Trophoblast cell (in vitro differentiated cells and primary cell): ENCODE measurements around the gene HDAC7.
A peak's percentile ranks its signal among the peaks of the same experiment; 100 is the strongest.

ENCODE experiments used
- DNase-seq, 2 donors: peaks; one replicate each; pipeline ENCODE4 v3.0.0-alpha.2; 2016
- H2AFZ ChIP-seq: 2 replicates; pipeline ENCODE4 v1.6.1; 2013; ENCODE audit warnings: low read length, moderate library complexity, mild to moderate bottlenecking; ENCODE audit not compliant: insufficient read depth, poor library complexity
- H2AK5ac ChIP-seq: 2 replicates; pipeline ENCODE4 v1.6.1; 2013; ENCODE audit warnings: mild to moderate bottlenecking, low read length
- H2BK120ac ChIP-seq: 2 replicates; pipeline ENCODE4 v1.6.1; 2013; ENCODE audit warnings: low read length, mild to moderate bottlenecking, moderate library complexity; ENCODE audit not compliant: insufficient read depth, poor library complexity
- H2BK12ac ChIP-seq: 2 replicates; pipeline ENCODE4 v1.6.1; 2013; ENCODE audit warnings: mild to moderate bottlenecking, low read length, moderate library complexity
- H2BK5ac ChIP-seq: 2 replicates; pipeline ENCODE4 v1.6.1; 2013; ENCODE audit warnings: low read length, low read depth, moderate library complexity, mild to moderate bottlenecking; ENCODE audit not compliant: poor library complexity
- H3K14ac ChIP-seq: 2 replicates; pipeline ENCODE4 v1.6.1; 2013; ENCODE audit warnings: mild to moderate bottlenecking, low read length
- H3K18ac ChIP-seq: 2 replicates; pipeline ENCODE4 v1.6.1; 2013; ENCODE audit warnings: mild to moderate bottlenecking, low read length
- H3K23ac ChIP-seq: 2 replicates; pipeline ENCODE4 v1.6.1; 2013; ENCODE audit warnings: low read length
- H3K27ac ChIP-seq: 2 replicates; pipeline ENCODE4 v1.5.1; 2013; ENCODE audit warnings: low read depth, mild to moderate bottlenecking, inconsistent platforms, low read length, moderate library complexity
- H3K27me3 ChIP-seq: 2 replicates; pipeline ENCODE4 v1.6.1; 2013; ENCODE audit warnings: inconsistent platforms, mild to moderate bottlenecking, low read length, moderate library complexity; ENCODE audit not compliant: insufficient read depth
- H3K36me3 ChIP-seq, 2 experiments: 1 replicate in 1 of 2; 2 replicates in 1 of 2; pipeline ENCODE4 v1.6.1; 2013; ENCODE audit warnings: low read length in 2 of 2, mild to moderate bottlenecking in 2 of 2, moderate library complexity in 1 of 2; ENCODE audit not compliant: insufficient read depth in 2 of 2, control insufficient read depth in 1 of 2
- H3K4ac ChIP-seq: 2 replicates; pipeline ENCODE4 v1.6.1; 2013; ENCODE audit warnings: low read depth, mild to moderate bottlenecking, low read length, moderate library complexity
- H3K4me1 ChIP-seq, 2 experiments: 1 replicate in 1 of 2; 2 replicates in 1 of 2; pipeline ENCODE4 v1.6.1; 2013; ENCODE audit warnings: low read length in 2 of 2, mild to moderate bottlenecking in 2 of 2, moderate library complexity in 1 of 2; ENCODE audit not compliant: insufficient read depth in 2 of 2, control insufficient read depth in 1 of 2
- H3K4me2 ChIP-seq: 2 replicates; pipeline ENCODE4 v1.6.1; 2013; ENCODE audit warnings: inconsistent platforms, mild to moderate bottlenecking, low read length, moderate library complexity
- H3K4me3 ChIP-seq: 2 replicates; pipeline ENCODE4 v1.5.1; 2013; ENCODE audit warnings: mild to moderate bottlenecking, low read depth, low read length, inconsistent platforms
- H3K79me1 ChIP-seq: one replicate; pipeline ENCODE4 v1.6.1; 2013; ENCODE audit warnings: low read length
- H3K79me2 ChIP-seq: 2 replicates; pipeline ENCODE4 v1.6.1; 2013; ENCODE audit warnings: low read length, mild to moderate bottlenecking; ENCODE audit not compliant: control insufficient read depth, insufficient read depth, poor library complexity
- H3K9ac ChIP-seq: 2 replicates; pipeline ENCODE4 v1.6.1; 2013; ENCODE audit warnings: mild to moderate bottlenecking, low read length
- H3K9me3 ChIP-seq: 2 replicates; pipeline ENCODE4 v1.6.1; 2013; ENCODE audit warnings: low read depth, mild to moderate bottlenecking, control low read depth, inconsistent platforms, low read length; ENCODE audit not compliant: insufficient read depth
- H4K12ac ChIP-seq: 2 replicates; pipeline ENCODE4 v1.6.1; 2013; ENCODE audit warnings: low read depth, mild to moderate bottlenecking, low read length, moderate library complexity
- H4K8ac ChIP-seq: 2 replicates; pipeline ENCODE4 v1.6.1; 2013; ENCODE audit warnings: low read depth, mild to moderate bottlenecking, low read length, moderate library complexity
- H4K91ac ChIP-seq: one replicate; pipeline ENCODE4 v1.6.1; 2013; ENCODE audit warnings: low read depth, mild to moderate bottlenecking, low read length, moderate library complexity
- WGBS: extraction: QIAGEN DNeasy Blood & Tissue Kit; methylation state at CpG from one replicate; pipeline ENCODE4 v1.1.7; 2013; ENCODE audit warnings: missing lambda C conversion rate; ENCODE audit not compliant: insufficient read length, insufficient coverage; ENCODE audit errors: extremely low coverage; 5-methylcytosine and 5-hydroxymethylcytosine counted together

HDAC7 gene

GRCh38 chr12:47744005-47744651 is 75.6 kb downstream of the HDAC7 start:
- peak; percentile 75 to 84 for DNase-seq
- no peaks in the 10 kb centered on the region for H3K79me2 ChIP-seq
- H3K79me1 ChIP-seq, result no peaks in the 10 kb centered on the region
- H3K9me3 ChIP-seq, result peaks cover 4% of the 10 kb centered on the region
- no peak overlapping the region for H3K27ac ChIP-seq
- H4K12ac ChIP-seq, result no peak overlapping the region
- no peaks in the 10 kb centered on the region for H3K27me3 ChIP-seq
- no peak overlapping the region for H3K4ac ChIP-seq
- no peak overlapping the region for H2AFZ ChIP-seq
- H3K36me3 ChIP-seq, result no peaks in the 10 kb centered on the region
- no peaks in the 10 kb centered on the region for H3K4me1 ChIP-seq
- H4K8ac ChIP-seq, result no peak overlapping the region
- H3K18ac ChIP-seq, result no peak overlapping the region
- H3K23ac ChIP-seq, result no peak overlapping the region
- H2BK120ac ChIP-seq, result no peak overlapping the region
- no CpG with 5 or more reads among the region's 10 CpGs for WGBS
- H2AK5ac ChIP-seq, result no peak overlapping the region
- no peak overlapping the region for H3K9ac ChIP-seq
- no peak overlapping the region for H3K14ac ChIP-seq
- no peak overlapping the region for H4K91ac ChIP-seq
- H3K4me3 ChIP-seq, result no peak overlapping the region
- H3K4me2 ChIP-seq, result no peak overlapping the region
- no peak overlapping the region for H2BK5ac ChIP-seq
- H2BK12ac ChIP-seq, result no peak overlapping the region

- Histone ChIP-seq H2BK120ac (no peak overlapping the region), H3K36me3 (no peaks in the 10 kb centered on the region), H3K9ac (no peak overlapping the region), H4K91ac (no peak overlapping the region), H3K9me3 (peaks cover 4% of the 10 kb centered on the region), H2BK5ac (no peak overlapping the region), H3K14ac (no peak overlapping the region), H3K27ac (no peak overlapping the region), H3K4me1 (no peaks in the 10 kb centered on the region), H4K8ac (no peak overlapping the region), H3K23ac (no peak overlapping the region), H3K4ac (no peak overlapping the region), H3K79me2 (no peaks in the 10 kb centered on the region), H3K27me3 (no peaks in the 10 kb centered on the region), H3K4me3 (no peak overlapping the region), H2AK5ac (no peak overlapping the region), H4K12ac (no peak overlapping the region), H3K18ac (no peak overlapping the region), H3K4me2 (no peak overlapping the region), H2BK12ac (no peak overlapping the region), H3K79me1 (no peaks in the 10 kb centered on the region), H2AFZ (no peak overlapping the region)
- no peak for DNase-seq
- WGBS, result no CpG with 5 or more reads among the region's 9 CpGs
Observed at GRCh38 chr12:47743311-47743860, 76.3 kb downstream of the HDAC7 start.

GRCh38 chr12:47742253-47742825 is 77.4 kb downstream of the HDAC7 start:
- no peak overlapping the region for H2BK12ac ChIP-seq
- H3K18ac ChIP-seq, result no peak overlapping the region
- H2BK5ac ChIP-seq, result no peak overlapping the region
- no peak overlapping the region for H3K4ac ChIP-seq
- DNase-seq, result peak; percentile 23 to 75
- no peak overlapping the region for H4K12ac ChIP-seq
- no peak overlapping the region for H3K4me2 ChIP-seq
- no peak overlapping the region for H4K91ac ChIP-seq
- H3K23ac ChIP-seq, result no peak overlapping the region
- H2AFZ ChIP-seq, result no peak overlapping the region
- no peaks in the 10 kb centered on the region for H3K79me2 ChIP-seq
- no peak overlapping the region for H3K27ac ChIP-seq
- H3K4me1 ChIP-seq, result no peaks in the 10 kb centered on the region
- no peak overlapping the region for H3K9ac ChIP-seq
- H3K27me3 ChIP-seq, result no peaks in the 10 kb centered on the region
- WGBS, result no CpG with 5 or more reads among the region's 7 CpGs
- no peaks in the 10 kb centered on the region for H3K79me1 ChIP-seq
- H2BK120ac ChIP-seq, result no peak overlapping the region
- H2AK5ac ChIP-seq, result no peak overlapping the region
- H3K4me3 ChIP-seq, result no peak overlapping the region
- no peak overlapping the region for H3K14ac ChIP-seq
- no peaks in the 10 kb centered on the region for H3K36me3 ChIP-seq
- H4K8ac ChIP-seq, result no peak overlapping the region
- H3K9me3 ChIP-seq, result peaks cover 4% of the 10 kb centered on the region

GRCh38 chr12:47741340-47741703 is 78.4 kb downstream of the HDAC7 start:
- H3K9me3 ChIP-seq, result peaks cover 4% of the 10 kb centered on the region
- no peak overlapping the region for H2AK5ac ChIP-seq
- H4K8ac ChIP-seq, result no peak overlapping the region
- H2BK12ac ChIP-seq, result no peak overlapping the region
- H3K4me3 ChIP-seq, result no peak overlapping the region
- H3K36me3 ChIP-seq, result no peaks in the 10 kb centered on the region
- H4K91ac ChIP-seq, result no peak overlapping the region
- H3K79me2 ChIP-seq, result no peaks in the 10 kb centered on the region
- H3K23ac ChIP-seq, result no peak overlapping the region
- no peak overlapping the region for H2AFZ ChIP-seq
- H3K4ac ChIP-seq, result no peak overlapping the region
- H3K27ac ChIP-seq, result no peak overlapping the region
- DNase-seq, result no peak
- H2BK5ac ChIP-seq, result no peak overlapping the region
- H3K79me1 ChIP-seq, result no peaks in the 10 kb centered on the region
- no peak overlapping the region for H3K4me2 ChIP-seq
- H3K27me3 ChIP-seq, result no peaks in the 10 kb centered on the region
- no peak overlapping the region for H3K18ac ChIP-seq
- H2BK120ac ChIP-seq, result no peak overlapping the region
- no peak overlapping the region for H4K12ac ChIP-seq
- no peaks in the 10 kb centered on the region for H3K4me1 ChIP-seq
- no CpG with 5 or more reads among the region's 4 CpGs for WGBS
- no peak overlapping the region for H3K14ac ChIP-seq
- H3K9ac ChIP-seq, result no peak overlapping the region
